ENCODE measurements around the gene STOML2. TPM values are rescaled to one million over a fixed set of nuclear protein-coding genes. Genes with fewer than 3 reads are reported as not detected.
"Not testable (repeated sequence)": the region's sequence is repeated elsewhere in the genome, so short reads cannot be mapped to it uniquely, and the experiment has no call there.

STOML2 gene, protein sequence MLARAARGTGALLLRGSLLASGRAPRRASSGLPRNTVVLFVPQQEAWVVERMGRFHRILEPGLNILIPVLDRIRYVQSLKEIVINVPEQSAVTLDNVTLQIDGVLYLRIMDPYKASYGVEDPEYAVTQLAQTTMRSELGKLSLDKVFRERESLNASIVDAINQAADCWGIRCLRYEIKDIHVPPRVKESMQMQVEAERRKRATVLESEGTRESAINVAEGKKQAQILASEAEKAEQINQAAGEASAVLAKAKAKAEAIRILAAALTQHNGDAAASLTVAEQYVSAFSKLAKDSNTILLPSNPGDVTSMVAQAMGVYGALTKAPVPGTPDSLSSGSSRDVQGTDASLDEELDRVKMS
- 92.2 to 95.3 TPM (median 93.4 TPM) in 3 replicates for total RNA-seq

DNA sequence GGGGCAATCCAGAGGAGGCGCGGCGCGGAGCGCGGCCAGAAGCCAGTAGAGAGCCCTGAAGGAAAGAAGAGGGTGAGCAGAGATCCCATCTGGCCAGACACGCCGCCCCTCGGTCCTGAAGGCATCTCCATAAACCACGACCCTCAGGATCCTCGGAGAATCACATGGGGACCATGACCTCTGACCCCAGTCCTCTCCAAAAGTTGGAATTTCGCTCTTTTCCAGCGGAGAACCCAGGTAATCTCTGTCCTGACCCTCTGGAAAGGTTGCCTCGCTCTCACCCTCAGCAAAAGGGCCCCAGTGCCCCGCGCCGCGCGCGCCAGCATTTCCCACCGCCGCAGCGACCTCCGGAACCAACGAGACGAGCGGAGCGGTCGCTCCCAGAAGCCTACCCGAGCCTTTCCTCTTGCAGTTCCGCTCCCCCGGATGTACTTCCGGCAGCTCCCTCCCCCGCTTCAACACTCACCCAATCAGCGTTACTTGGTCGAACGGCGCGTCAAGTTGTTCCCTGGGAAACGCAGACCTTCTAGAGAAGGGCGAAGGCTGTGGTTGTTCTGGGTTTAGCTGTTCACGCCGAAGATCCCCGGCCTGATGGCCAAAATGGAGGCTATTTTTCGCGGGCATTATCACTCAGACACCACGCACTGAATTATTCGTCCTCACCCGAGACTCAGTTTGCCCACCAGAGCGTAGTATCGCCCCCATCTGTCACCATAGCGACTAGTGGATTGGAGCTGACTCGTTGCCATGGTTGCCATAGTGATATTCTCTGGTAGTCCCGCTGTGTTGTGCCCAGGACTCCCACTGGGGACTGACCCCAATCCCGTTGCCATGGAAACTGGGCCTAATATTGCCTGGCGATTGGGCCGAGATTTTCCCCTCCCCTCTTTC is at the start of gene STOML2:
TSS of gene STOML2 (minus strand) at position 363 of the 891 bp plus-strand sequence. CDS start at position 326, 37 bp downstream.
- Mint-ChIP-seq H3K27me3 (ENCODE audit: low read depth) (no peaks in the 10 kb centered on the region), H3K9me3 (no peaks in the 10 kb centered on the region), H3K4me1 (peaks cover 23% of the 10 kb centered on the region), H3K4me3 (peak within 1 kb of the TSS; percentile 98), H3K27ac (peak within 1 kb of the TSS; percentile 98), H3K36me3 (peaks cover 19% of the 10 kb centered on the region)
- peak; percentile 80 to 90 for DNase-seq (ENCODE audit: low spot score in 2 of 2, unreplicated experiment in 2 of 2)
- TF ChIP-seq, protein P1, sequence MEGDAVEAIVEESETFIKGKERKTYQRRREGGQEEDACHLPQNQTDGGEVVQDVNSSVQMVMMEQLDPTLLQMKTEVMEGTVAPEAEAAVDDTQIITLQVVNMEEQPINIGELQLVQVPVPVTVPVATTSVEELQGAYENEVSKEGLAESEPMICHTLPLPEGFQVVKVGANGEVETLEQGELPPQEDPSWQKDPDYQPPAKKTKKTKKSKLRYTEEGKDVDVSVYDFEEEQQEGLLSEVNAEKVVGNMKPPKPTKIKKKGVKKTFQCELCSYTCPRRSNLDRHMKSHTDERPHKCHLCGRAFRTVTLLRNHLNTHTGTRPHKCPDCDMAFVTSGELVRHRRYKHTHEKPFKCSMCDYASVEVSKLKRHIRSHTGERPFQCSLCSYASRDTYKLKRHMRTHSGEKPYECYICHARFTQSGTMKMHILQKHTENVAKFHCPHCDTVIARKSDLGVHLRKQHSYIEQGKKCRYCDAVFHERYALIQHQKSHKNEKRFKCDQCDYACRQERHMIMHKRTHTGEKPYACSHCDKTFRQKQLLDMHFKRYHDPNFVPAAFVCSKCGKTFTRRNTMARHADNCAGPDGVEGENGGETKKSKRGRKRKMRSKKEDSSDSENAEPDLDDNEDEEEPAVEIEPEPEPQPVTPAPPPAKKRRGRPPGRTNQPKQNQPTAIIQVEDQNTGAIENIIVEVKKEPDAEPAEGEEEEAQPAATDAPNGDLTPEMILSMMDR (IDR thresholded peaks at IDR 0.05; ENCODE audit: unreplicated experiment): no peak

- DNase-seq (ENCODE audit: low spot score in 2 of 2, unreplicated experiment in 2 of 2); H3K27me3 Mint-ChIP-seq (ENCODE audit: low read depth); H3K36me3 Mint-ChIP-seq; H3K27ac Mint-ChIP-seq; H3K4me3 Mint-ChIP-seq; H3K4me1 Mint-ChIP-seq: not testable (repeated sequence)
- peaks cover 41% of the 10 kb centered on the region for H3K9me3 Mint-ChIP-seq
Observed at GRCh38 chr9:35147941-35148563, 45.1 kb upstream of the STOML2 start.

- TF ChIP-seq, protein P1 (IDR thresholded peaks at IDR 0.05; ENCODE audit: unreplicated experiment): no peak
- H3K36me3 Mint-ChIP-seq: peaks cover 1% of the 10 kb centered on the region
- no peak overlapping the region for H3K27ac Mint-ChIP-seq
- H3K4me3 Mint-ChIP-seq: no peak overlapping the region
- H3K4me1 Mint-ChIP-seq: peaks cover 3% of the 10 kb centered on the region
- no peaks in the 10 kb centered on the region for H3K27me3 Mint-ChIP-seq (ENCODE audit: low read depth)
- peaks cover 27% of the 10 kb centered on the region for H3K9me3 Mint-ChIP-seq
- no peak for DNase-seq (ENCODE audit: low spot score in 2 of 2, unreplicated experiment in 2 of 2)
Observed at GRCh38 chr9:35142037-35142436, 39.1 kb upstream of the STOML2 start.

DNA sequence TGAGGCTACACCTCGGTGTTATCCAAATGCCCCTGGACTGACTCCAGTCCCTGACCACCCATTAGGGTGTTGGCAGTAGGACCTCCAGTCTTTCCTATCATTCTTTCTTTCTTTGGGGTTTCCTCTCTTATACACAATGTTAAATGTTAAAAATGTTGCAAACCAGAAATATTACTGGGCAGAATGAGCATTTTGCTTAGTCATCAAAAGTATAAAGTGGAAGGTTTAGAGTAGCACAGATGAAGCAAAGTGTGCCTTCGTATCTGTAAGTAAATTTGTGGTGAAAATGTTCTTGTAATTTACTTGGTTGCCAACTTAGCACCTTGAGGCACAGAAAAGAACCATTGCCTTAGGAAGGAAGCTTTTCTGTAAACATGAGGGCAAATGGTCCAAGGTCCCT is 37.2 kb upstream of the STOML2 start:
- Mint-ChIP-seq H3K36me3 (no peaks in the 10 kb centered on the region), H3K9me3 (peaks cover 21% of the 10 kb centered on the region), H3K27me3 (ENCODE audit: low read depth) (peaks cover 1% of the 10 kb centered on the region), H3K27ac (no peak overlapping the region), H3K4me1 (peaks cover 5% of the 10 kb centered on the region), H3K4me3 (no peak overlapping the region)
- TF ChIP-seq, protein P1 (IDR thresholded peaks at IDR 0.05; ENCODE audit: unreplicated experiment): no peak
- DNase-seq (ENCODE audit: low spot score in 2 of 2, unreplicated experiment in 2 of 2): no peak

DNA sequence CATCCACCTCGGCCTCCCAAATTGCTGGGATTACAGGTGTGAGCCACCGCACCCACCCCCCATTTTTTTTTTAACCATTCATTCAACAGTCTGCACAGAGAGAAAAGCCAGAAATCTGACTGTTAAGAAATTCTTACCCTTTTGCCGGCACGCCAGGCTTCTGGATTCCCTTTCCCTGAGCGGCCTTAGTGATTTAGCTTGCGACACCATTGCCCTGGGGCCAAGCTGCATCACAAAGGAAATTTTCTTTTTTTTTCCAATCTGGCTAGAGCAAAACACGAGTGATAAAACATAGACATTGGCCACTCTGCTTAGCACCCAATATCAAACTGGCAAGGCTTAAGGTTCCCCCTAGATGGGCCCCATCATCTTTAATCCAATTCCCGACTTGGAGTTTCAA is 33.9 kb upstream of the STOML2 start:
- H3K27ac Mint-ChIP-seq: no peak overlapping the region
- H3K4me1 Mint-ChIP-seq: peaks cover 5% of the 10 kb centered on the region
- H3K9me3 Mint-ChIP-seq: peaks cover 25% of the 10 kb centered on the region
- no peak for DNase-seq (ENCODE audit: low spot score in 2 of 2, unreplicated experiment in 2 of 2)
- H3K27me3 Mint-ChIP-seq (ENCODE audit: low read depth): peaks cover 1% of the 10 kb centered on the region
- H3K4me3 Mint-ChIP-seq: no peak overlapping the region
- peaks cover under 1% of the 10 kb centered on the region for H3K36me3 Mint-ChIP-seq
- TF ChIP-seq, protein P1 (IDR thresholded peaks at IDR 0.05; ENCODE audit: unreplicated experiment): no peak

All from mesothelial cell of epicardium (in vitro differentiated cells).